ENCODE measurements around the gene STK11.
"Not testable (repeated sequence)": the region's sequence is repeated elsewhere in the genome, so short reads cannot be mapped to it uniquely, and the experiment has no call there.

STK11 gene

GRCh38 chr19:1169921-1170885, 35.4 kb upstream of the STK11 start:
- no peak for DNase-seq

- DNase-seq, result no peak
Measured at GRCh38 chr19:1170938-1171754, 34.4 kb upstream of the STK11 start.

GRCh38 chr19:1171755-1172352, 33.7 kb upstream of the STK11 start:
- DNase-seq, result peak; percentile 21

- DNase-seq, result no peak
Measured at GRCh38 chr19:1172353-1173158, 33.0 kb upstream of the STK11 start.

- DNase-seq, result no peak
Measured at GRCh38 chr19:1173159-1173844, 32.3 kb upstream of the STK11 start.

GRCh38 chr19:1173845-1174809, 31.5 kb upstream of the STK11 start, which contains the start of gene SBNO2:
Gene SBNO2, minus strand, starts transcription at chr19:1174268. Its CDS starts 19,992 bp downstream, at chr19:1154276.
- DNase-seq, result peak; percentile 46

GRCh38 chr19:1177322-1178114, 28.1 kb upstream of the STK11 start:
- DNase-seq, result no peak

GRCh38 chr19:1181606-1182005, 24.0 kb upstream of the STK11 start:
- DNase-seq, result no peak

GRCh38 chr19:1182068-1182467, 23.5 kb upstream of the STK11 start:
- no peak for DNase-seq

GRCh38 chr19:1182727-1183126, 22.9 kb upstream of the STK11 start:
- no peak for DNase-seq

- no peak for DNase-seq
Measured at GRCh38 chr19:1183543-1184172, 21.9 kb upstream of the STK11 start.

- no peak for DNase-seq
Measured at GRCh38 chr19:1189419-1189818, 16.2 kb upstream of the STK11 start.

GRCh38 chr19:1199531-1199930, 6.0 kb upstream of the STK11 start:
- no peak for DNase-seq

- not testable (repeated sequence) for DNase-seq
Measured at GRCh38 chr19:1200614-1201013, 5.0 kb upstream of the STK11 start.

- no peak for DNase-seq
Measured at GRCh38 chr19:1206150-1206863, 729 bp downstream of the STK11 start.

GRCh38 chr19:1206864-1207450, 1.4 kb downstream of the STK11 start:
- DNase-seq, result no peak

- not testable (repeated sequence) for DNase-seq
Measured at GRCh38 chr19:1208830-1209229, 3.3 kb downstream of the STK11 start.

GRCh38 chr19:1210227-1210538, 4.6 kb downstream of the STK11 start:
- no peak for DNase-seq
